Muscle of leg (tissue), 11 donors: ENCODE results near the gene SLC1A1. TPM values are rescaled to one million over a fixed set of nuclear protein-coding genes. Genes with fewer than 3 reads are reported as not detected.

Experiments used
- DNase-seq: peaks from one replicate; pipeline ENCODE4 v3.0.0; 2013
- H3K27ac ChIP-seq: one replicate; pipeline ENCODE4 v1.5.1; 2013; ENCODE audit warnings: mild to moderate bottlenecking, low read length, control low read depth
- H3K27me3 ChIP-seq: one replicate; pipeline ENCODE4 v1.6.1; 2013; ENCODE audit warnings: low read length; ENCODE audit not compliant: control insufficient read depth, insufficient read depth
- H3K36me3 ChIP-seq: one replicate; pipeline ENCODE4 v1.6.1; 2013; ENCODE audit warnings: low read length; ENCODE audit not compliant: control insufficient read depth, insufficient read depth
- H3K4me1 ChIP-seq: one replicate; pipeline ENCODE4 v1.6.1; 2013; ENCODE audit warnings: low read length; ENCODE audit not compliant: control insufficient read depth, insufficient read depth
- H3K4me3 ChIP-seq: one replicate; pipeline ENCODE4 v1.5.1; 2013; ENCODE audit warnings: low read length, control low read depth
- H3K9me3 ChIP-seq: replicated peaks from 2 replicates; pipeline ENCODE4 v1.6.1; 2013; ENCODE audit warnings: low read depth, low read length; ENCODE audit not compliant: control insufficient read depth
- WGBS: methylation state at CpG from one replicate; pipeline ENCODE4 v1.1.5; 2013; ENCODE audit warnings: missing lambda C conversion rate; ENCODE audit not compliant: insufficient coverage; 5-methylcytosine and 5-hydroxymethylcytosine counted together
- polyA plus RNA-seq, 8 donors: library from polyadenylated mRNA; unstranded; fragments of 120-200 nt; gene quantifications; one replicate each; pipeline versions ENCODE4 v1.2.1 to v1.2.3, GENCODE V29; 2013; ENCODE audit warnings: inconsistent platforms in 1 of 8, low replicate concordance in 1 of 8; ENCODE audit not compliant: insufficient read length in 8 of 8, insufficient read depth in 1 of 8
- total RNA-seq: library from RNA; stranded (reverse); fragments of 120-200 nt; gene quantifications from one replicate; pipeline ENCODE4 v1.2.4, GENCODE V29; 2013

Gene SLC1A1
- total and polyA plus RNA-seq, 9 donors = 0.47 to 2.1 (median 0.69) TPM

GRCh38 chr9:4630836-4631235 lies 140.6 kb downstream of the SLC1A1 start:
- Histone ChIP-seq H3K4me3 (no peak overlapping the region), H3K9me3 (no peaks in the 10 kb centered on the region), H3K4me1 (no peaks in the 10 kb centered on the region), H3K27me3 (no peaks in the 10 kb centered on the region), H3K27ac (no peak overlapping the region), H3K36me3 (no peaks in the 10 kb centered on the region)
- no CpG with 5 or more reads among the region's 2 CpGs for WGBS
- DNase-seq = no peak

Other genes with a start within 250 kb of the SLC1A1 start
- 0.35 TPM for gene GLIS3, start 190.4 kb upstream of the SLC1A1 start, total RNA-seq
- gene GLIS3, start 190.4 kb upstream of the SLC1A1 start, polyA plus RNA-seq = 1 to 10 TPM in 1 of 8 donors, under 1 TPM in 7; 0.24 to 1.3 (median 0.60) TPM
- gene PLPP6, start 171.8 kb downstream of the SLC1A1 start, total RNA-seq = 3.1 TPM
- gene PLPP6, start 171.8 kb downstream of the SLC1A1 start, polyA plus RNA-seq = 1 to 10 TPM; 3.3 to 4.6 (median 4.2) TPM
- 0.49 TPM for gene SPATA6L, start 176.0 kb downstream of the SLC1A1 start, total RNA-seq
- gene SPATA6L, start 176.0 kb downstream of the SLC1A1 start, polyA plus RNA-seq = under 1 TPM; 0.17 to 0.87 (median 0.51) TPM
- gene CDC37L1, start 189.1 kb downstream of the SLC1A1 start, total RNA-seq = 23.1 TPM
- gene CDC37L1, start 189.1 kb downstream of the SLC1A1 start, polyA plus RNA-seq = 10 to 100 TPM; 18.3 to 26.7 (median 21.6) TPM